Mucosa of stomach (tissue), 1 donor: ENCODE measurements around the gene MAP7D1.
"Not testable (repeated sequence)": the region's sequence is repeated elsewhere in the genome, so short reads cannot be mapped to it uniquely, and the experiment has no call there.

Experiments used
- H3K27me3 ChIP-seq: one replicate; pipeline ENCODE4 v1.7.0; 2013; ENCODE audit warnings: mild to moderate bottlenecking, low read length; ENCODE audit not compliant: control insufficient read depth, insufficient read depth
- H3K36me3 ChIP-seq: one replicate; pipeline ENCODE4 v1.7.0; 2013; ENCODE audit warnings: low read length; ENCODE audit not compliant: control insufficient read depth, insufficient read depth
- H3K4me1 ChIP-seq: one replicate; pipeline ENCODE4 v1.7.0; 2013; ENCODE audit warnings: mild to moderate bottlenecking, low read length; ENCODE audit not compliant: control insufficient read depth, insufficient read depth
- H3K4me3 ChIP-seq: one replicate; pipeline ENCODE4 v1.7.0; 2013; ENCODE audit warnings: low read length
- H3K9ac ChIP-seq: one replicate; pipeline ENCODE4 v1.7.0; 2013; ENCODE audit warnings: mild to moderate bottlenecking, low read length, moderate library complexity
- H3K9me3 ChIP-seq: one replicate; pipeline ENCODE4 v1.7.0; 2013; ENCODE audit warnings: mild to moderate bottlenecking, low read length, moderate library complexity; ENCODE audit not compliant: control insufficient read depth
- donor health status: Pancreatic carcinoma.

The MAP7D1 gene

DNA sequence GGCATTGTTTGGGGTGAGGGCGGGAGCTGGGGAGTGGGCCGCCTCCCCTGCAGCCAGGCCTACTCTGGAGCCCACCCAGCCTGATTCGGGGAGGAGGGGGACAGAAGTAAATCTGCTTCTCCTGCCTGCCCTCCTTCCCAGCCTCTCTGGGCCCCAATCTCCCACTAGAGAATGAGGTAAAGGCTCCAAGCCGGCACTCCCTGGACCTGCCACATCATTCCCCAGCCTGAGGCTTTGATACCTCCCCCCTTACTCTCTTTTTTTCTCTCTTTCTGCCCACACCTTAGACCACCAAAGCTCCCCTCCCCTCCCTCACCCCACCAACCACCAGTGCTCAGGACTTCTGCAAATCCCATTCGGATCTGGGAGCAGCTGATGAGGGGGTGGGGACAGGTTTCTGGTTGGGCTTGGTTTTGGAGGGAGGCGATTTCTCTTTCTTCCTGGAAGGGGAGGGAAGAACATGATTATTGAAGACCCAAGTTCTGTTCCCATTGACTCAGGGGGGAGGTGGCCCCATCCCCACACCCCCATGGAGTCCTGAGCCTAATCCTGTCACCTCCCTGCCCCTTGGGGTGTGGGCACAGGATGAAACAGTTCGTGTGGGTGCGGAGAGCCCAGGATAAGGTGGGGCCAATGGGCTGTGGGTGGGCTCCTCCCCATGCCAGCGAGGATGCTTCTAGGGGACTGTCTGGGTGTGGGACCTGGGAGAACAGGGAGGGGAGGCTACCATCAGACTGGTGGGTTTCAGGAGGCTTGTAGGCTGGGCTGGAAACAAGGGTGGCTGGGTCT, 1.3 kb downstream of the MAP7D1 start:
- Histone ChIP-seq H3K4me1 (peaks cover 50% of the 10 kb centered on the region), H3K9ac (peak overlapping the region; percentile 83), H3K9me3 (no peaks in the 10 kb centered on the region), H3K4me3 (peak overlapping the region; percentile 82), H3K36me3 (no peaks in the 10 kb centered on the region), H3K27me3 (no peaks in the 10 kb centered on the region)

DNA sequence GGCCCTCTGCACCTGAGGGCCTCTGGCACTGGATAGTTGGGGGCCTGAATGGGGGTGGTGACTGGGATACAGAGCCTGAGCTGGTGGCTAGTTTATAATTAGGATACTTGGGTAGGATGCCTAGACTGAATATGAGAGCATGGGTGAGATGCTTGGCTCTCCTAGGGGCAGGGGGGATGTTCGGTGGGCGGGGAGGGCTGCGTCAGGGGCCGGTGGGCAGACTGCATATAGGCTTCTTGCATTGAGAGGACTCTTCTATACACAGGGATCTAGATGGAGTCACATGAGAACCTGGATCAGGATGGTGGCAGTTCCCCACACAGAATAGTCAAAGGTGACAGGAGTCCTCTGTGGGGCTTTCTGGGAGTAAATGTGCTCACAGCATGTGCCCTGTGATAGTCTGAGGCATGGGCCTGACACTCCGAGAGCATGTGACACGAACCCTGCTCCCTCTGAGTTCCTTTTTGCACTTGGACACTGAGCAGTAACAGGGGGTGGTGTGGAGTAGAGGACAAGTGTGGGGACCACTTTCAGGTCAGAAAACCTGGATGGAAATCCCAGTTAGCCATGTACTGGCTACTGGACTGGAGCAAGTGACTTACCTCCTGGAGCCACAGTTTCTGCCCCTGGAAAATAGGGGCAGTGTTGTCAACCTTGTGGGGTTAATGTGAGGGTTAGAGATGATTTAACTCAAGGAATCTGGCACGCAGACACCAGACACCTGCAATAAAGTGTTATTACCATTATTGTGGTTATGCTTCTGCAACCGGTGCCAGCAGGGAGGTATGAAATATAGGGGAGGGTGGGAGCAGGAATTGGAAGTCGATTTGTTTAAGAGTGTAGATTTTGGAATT, 2.2 kb downstream of the MAP7D1 start:
- no peaks in the 10 kb centered on the region for H3K27me3 ChIP-seq

DNA sequence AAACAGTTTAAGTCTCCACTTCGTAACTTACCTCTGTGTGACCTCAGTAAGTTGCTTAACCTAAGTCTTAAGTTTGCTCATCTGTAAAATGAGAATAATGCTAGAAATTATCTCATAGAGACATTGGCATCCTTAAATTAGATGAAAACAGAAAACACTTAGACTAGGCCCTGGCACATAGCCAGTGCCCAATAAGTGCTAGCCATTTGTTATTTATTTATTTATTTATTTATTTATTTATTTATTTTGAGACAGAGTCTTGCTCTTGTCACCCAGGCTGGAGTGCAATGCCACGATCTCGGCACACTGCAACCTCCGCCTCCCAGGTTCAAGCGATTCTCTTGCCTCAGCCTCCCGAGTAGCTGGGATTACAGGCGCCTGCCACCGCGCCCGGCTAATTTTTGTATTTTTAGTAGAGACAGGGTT, 2.9 kb downstream of the MAP7D1 start:
- not testable (repeated sequence) for H3K4me3 ChIP-seq, H3K27me3 ChIP-seq, H3K9ac ChIP-seq, H3K9me3 ChIP-seq, H3K36me3 ChIP-seq
- peaks cover 62% of the 10 kb centered on the region for H3K4me1 ChIP-seq

More for the DNA sequence above, 2.2 kb downstream of the MAP7D1 start:
- peak overlapping the region; percentile 83 for H3K9ac ChIP-seq
- peaks cover 59% of the 10 kb centered on the region for H3K4me1 ChIP-seq
- H3K36me3 ChIP-seq = no peaks in the 10 kb centered on the region
- no peak overlapping the region for H3K4me3 ChIP-seq
- no peaks in the 10 kb centered on the region for H3K9me3 ChIP-seq

DNA sequence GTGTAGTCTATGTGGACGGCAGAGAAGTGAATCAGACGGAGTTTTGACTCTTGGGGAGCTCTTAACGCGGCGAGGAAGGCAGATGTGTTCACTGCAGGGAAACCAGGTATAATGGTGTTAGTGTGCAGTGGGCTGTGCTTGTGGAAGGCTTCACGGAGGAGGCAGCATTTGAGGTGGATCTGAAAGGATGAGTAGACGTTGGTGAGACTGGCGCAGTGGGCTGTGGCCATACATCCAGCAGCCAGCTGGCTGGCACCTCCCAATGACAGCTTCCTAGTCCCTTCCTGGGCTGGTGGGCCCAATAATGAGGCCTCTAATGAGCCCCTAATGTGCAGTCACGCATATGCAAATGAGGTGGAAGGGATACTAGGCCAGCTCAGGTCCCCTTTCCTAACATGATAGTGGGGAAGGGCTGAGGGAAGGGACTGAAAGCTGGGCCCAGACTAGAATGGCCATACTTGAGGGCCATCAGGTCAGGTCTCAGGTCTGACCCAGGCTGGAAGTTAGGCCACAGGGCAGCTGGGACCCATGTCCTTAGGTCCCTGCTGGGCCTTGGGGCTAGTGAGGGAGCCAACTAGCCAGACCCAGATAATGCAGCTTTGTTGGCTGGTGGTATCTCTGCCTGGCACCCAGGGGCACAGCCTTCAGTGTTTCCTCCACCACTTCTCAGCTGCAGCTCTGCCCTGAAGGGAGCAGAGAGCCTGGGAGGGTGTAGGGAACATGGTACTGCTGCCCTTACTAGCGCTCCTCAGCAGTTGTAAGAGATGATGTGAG, 3.8 kb downstream of the MAP7D1 start:
- Histone ChIP-seq H3K36me3 (no peaks in the 10 kb centered on the region), H3K27me3 (no peaks in the 10 kb centered on the region), H3K4me3 (no peak overlapping the region), H3K4me1 (peaks cover 57% of the 10 kb centered on the region), H3K9me3 (no peaks in the 10 kb centered on the region), H3K9ac (no peak overlapping the region)

DNA sequence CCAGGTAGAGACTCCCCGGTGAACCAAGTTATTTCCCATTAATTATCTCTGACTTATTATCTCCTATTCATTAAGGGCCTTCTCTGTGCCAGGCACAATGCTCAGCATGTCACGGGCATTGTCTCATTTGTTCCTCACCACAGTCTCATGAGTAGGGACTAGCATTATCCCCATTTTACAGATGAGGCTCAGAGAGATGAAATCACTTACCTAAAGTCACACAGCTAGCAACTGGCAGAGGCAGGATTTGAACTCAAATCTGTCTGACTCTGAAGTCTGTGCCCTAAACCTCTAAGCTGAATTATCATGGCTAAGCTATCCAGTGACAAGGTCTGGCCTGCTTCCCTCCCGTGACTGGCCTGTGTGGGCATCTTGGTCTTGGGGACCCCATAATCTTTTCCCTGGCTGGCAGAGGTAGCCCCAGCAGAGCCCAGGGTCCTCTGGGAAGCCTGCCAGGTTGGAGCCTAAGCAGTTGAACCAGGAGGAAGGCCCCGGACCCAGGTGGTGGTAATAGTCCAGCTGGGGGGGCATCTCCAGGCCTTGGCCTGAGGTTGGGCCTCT, 4.5 kb downstream of the MAP7D1 start:
- Histone ChIP-seq H3K36me3 (no peaks in the 10 kb centered on the region), H3K27me3 (no peaks in the 10 kb centered on the region), H3K9me3 (no peaks in the 10 kb centered on the region), H3K4me3 (no peak overlapping the region), H3K9ac (peak overlapping the region; percentile 60), H3K4me1 (peaks cover 51% of the 10 kb centered on the region)

DNA sequence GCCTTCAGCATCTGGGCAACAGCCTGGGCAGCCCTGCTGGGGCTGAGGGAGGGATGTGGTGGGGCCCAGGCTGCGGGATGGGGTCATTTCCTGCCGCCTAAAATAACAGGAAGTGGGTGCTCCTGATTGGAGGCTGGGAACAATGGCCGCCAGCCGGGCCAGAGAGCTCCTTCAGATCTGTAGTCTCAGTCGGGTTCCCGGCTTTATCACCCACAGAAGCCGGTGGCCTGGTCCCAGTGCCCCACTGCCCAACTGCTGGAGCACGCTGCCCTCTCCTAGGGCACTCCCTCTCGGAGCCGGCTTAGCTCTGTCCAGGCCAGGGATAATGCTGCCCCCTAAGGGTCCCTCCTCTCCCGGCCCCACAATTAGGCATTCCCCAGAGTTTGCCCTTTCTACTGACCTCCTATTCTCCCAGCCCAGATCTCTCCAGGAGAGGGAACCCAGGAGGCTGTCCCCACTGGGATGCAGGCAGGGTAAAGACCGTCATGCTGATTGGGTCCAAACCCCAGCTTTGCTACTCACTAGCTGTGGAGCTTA, 5.1 kb downstream of the MAP7D1 start:
- Histone ChIP-seq H3K4me1 (peaks cover 50% of the 10 kb centered on the region), H3K9ac (peak overlapping the region; percentile 60), H3K36me3 (no peaks in the 10 kb centered on the region), H3K4me3 (no peak overlapping the region), H3K27me3 (no peaks in the 10 kb centered on the region), H3K9me3 (no peaks in the 10 kb centered on the region)

DNA sequence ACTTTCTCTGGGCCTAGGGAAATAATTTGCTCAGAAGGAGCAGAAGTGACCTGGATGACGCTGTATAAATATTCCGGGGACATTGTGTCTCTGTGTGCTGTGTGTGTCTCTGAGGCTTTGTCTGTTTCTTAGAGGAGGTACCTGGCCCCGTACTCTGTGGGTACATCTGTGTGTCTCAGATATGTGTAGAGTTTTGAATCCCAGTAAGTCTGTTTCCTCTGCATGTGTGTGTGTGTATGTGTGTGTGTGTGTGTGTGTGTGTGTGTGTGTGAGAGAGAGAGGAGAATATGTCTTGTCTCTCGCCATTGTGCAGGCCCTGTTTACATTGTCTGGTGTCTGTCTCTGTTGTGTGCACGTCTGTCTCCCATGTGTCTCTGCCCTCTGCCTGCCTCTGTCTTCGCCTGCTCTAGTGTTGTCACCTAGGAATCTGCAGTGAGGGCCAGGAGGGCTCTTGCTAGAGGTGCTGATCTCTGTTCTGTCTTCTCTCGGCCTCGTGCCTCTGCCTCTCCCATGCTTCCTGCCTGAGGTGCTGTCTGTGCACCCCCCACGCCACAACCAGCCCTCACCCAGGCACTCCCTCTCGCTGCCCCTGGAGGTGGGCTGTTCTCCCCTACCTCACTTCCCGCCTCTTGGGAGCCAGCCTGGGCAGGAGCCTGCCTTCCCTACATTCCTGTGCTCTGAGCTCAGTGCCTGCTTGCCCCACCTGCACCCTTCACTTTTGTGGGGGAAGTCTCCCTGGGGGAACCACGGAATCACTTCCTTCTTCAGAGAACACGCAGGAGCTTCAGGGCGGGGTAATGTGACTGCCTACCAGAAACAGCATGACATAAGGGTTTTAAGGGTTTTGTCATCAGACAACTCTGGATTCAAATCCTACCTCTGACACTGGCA, 5.9 kb downstream of the MAP7D1 start:
- H3K36me3 ChIP-seq = no peaks in the 10 kb centered on the region
- peaks cover 50% of the 10 kb centered on the region for H3K4me1 ChIP-seq
- peak overlapping the region; percentile 12 for H3K4me3 ChIP-seq
- H3K9ac ChIP-seq = peak overlapping the region; percentile 60
- no peaks in the 10 kb centered on the region for H3K9me3 ChIP-seq
- H3K27me3 ChIP-seq = no peaks in the 10 kb centered on the region

DNA sequence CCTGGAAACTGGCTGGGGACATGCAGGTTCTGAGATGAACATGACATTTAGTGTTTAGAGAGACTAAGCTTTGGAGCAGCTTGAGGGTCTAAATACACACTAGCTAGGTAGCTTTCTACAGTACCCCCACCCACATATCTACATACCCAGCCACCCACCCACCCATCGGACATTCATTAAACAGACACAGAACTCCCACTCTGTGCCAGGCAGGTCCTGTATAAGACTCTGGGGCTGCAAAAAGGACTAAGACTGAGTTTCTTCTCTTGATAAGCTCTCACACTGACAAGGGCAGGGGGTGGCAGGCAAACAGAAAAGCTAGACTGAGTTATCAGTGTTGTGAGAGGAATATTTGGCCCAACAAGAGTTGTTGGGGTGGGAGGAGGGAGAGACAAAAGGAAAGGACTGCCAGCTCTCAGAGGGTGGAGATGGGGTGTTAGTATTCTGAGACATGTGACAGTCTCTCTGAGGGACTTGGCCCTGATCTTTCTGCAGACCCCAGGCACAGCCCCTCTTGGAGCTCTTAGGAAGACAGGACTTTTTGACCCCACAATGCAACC, 6.8 kb downstream of the MAP7D1 start:
- Histone ChIP-seq H3K4me1 (peaks cover 47% of the 10 kb centered on the region), H3K36me3 (no peaks in the 10 kb centered on the region), H3K4me3 (no peak overlapping the region), H3K27me3 (no peaks in the 10 kb centered on the region), H3K9me3 (no peaks in the 10 kb centered on the region), H3K9ac (peak overlapping the region; percentile 60)

DNA sequence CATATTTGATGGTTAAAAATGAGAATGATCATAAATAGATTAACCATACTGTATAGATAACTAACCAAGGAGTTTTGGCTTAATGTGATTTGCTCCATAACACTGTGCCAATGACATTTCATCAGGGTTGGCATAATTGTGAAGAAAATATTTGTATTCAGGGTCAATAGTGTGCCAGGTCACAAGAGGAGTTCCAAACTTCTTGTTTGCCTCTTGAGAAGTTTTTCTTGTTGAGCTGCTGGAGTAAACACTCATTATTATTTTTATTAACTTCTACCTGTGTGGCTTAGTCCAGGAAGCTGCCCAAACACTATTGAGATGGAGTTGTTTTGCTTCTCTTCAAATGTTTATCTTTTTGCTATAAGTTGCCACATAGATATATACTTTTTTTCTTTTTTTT, 7.5 kb downstream of the MAP7D1 start:
- H3K4me1 ChIP-seq = peaks cover 42% of the 10 kb centered on the region
- H3K36me3 ChIP-seq = no peaks in the 10 kb centered on the region
- no peaks in the 10 kb centered on the region for H3K27me3 ChIP-seq
- no peak overlapping the region for H3K4me3 ChIP-seq
- H3K9ac ChIP-seq = no peak overlapping the region
- H3K9me3 ChIP-seq = no peaks in the 10 kb centered on the region

DNA sequence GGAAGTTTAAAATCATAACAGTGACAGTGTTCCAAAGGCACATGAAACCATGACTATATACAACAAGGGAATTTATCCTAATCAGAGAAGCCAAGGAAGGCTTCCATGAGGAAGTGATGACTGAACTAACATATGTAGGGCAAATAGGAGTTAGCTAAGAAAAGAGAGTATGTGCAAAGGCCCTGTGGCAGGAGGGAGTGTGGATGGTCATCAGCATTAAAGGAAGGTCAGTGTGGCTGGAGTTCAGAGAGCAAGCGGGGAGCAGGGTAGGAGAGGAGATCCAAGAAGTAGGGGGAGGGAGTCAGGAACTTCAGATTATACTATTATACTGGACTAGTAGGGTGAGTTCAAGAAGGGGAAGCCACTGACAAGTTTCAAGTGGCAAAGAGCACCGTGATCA, 8.4 kb downstream of the MAP7D1 start:
- H3K4me3 ChIP-seq = no peak overlapping the region
- no peaks in the 10 kb centered on the region for H3K9me3 ChIP-seq
- no peak overlapping the region for H3K9ac ChIP-seq
- H3K27me3 ChIP-seq = no peaks in the 10 kb centered on the region
- H3K36me3 ChIP-seq = no peaks in the 10 kb centered on the region
- peaks cover 41% of the 10 kb centered on the region for H3K4me1 ChIP-seq
